GM18511 (cell line): Measurements from ENCODE around the gene TAF10.

ENCODE experiments used
- ATAC-seq: cut with Tn5 transposase; IDR thresholded peaks from one replicate; pipeline ENCODE4 v1.9.1; 2021; ENCODE audit warnings: mild to moderate bottlenecking, moderate library complexity; ENCODE audit not compliant: unreplicated experiment

Gene TAF10

DNA sequence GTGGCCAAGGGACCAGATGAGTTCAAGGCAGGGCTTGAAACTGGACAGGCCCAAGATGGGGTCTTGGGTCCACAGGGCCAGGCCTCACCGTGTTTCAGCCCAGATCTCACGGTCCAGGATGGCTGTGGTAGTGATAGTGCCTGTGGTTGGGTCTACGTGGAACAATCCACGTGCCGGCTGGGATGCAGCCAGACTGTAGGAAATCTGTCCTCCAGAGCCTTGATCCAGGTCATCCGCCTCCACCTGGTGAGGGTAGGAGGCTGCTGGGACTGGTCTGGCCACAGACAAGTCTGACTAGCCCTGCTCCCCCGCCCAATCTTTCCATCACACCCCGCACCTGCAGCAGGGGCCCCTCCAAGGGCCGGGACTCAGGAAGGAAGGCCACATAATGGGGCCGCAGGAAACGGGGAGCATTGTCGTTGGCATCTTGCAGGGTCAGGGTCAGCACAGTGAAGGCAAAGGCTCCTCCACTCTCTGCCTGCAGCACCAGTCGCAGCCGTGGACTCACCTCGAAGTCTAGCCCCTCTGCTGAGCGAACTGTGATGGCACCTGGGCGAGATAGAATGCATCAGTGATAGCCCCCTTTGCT is 13.9 kb upstream of the TAF10 start:
- ATAC-seq = no peak

GRCh38 chr11:6625156-6625831 is 13.3 kb upstream of the TAF10 start:
- no peak for ATAC-seq

- ATAC-seq = no peak
Measured at GRCh38 chr11:6623391-6624363, 11.7 kb upstream of the TAF10 start.

DNA sequence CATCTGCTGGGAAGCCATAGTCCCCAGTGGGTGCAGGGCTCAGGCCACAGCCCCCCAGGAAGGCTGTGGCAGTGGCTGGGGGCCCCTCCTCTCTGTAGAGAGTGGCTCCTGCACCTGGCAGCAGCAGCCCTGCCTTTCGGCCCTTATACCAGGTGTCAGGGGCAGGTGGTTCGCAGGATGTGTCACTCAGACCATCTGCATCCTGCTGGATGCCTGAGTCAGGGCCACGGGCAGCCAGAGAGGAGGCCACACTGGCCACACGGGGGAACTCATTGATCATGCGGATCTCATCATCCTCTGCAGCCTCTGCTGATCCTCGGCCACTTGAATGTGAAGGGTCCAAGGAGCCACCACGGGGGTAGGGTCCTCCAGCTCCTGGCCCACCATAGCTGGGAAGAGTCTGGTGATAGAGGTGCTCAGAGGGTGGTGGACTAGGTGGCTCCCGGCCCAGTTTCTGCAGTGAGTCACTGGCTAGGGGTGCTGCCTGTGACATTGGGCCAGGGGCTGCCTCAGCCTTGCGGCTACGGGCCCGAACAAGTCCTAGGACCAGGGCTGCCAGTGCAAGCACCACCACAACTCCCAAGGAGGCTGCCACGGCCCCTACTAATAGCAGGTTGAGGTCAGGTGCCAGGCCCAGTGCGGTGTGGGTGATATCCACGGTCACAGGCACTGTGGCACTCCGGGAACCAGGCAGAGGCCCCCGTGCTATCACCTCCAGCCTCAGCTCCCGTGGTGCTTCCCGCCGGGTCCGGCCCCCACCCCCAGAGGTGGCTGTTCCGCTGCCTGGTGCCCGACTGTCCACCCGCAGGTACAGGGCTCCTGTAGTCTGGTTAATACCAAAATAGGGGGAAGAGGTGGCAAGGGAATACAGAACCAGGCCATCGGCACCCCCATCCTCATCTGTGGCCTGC is 10.5 kb upstream of the TAF10 start:
- no peak for ATAC-seq

DNA sequence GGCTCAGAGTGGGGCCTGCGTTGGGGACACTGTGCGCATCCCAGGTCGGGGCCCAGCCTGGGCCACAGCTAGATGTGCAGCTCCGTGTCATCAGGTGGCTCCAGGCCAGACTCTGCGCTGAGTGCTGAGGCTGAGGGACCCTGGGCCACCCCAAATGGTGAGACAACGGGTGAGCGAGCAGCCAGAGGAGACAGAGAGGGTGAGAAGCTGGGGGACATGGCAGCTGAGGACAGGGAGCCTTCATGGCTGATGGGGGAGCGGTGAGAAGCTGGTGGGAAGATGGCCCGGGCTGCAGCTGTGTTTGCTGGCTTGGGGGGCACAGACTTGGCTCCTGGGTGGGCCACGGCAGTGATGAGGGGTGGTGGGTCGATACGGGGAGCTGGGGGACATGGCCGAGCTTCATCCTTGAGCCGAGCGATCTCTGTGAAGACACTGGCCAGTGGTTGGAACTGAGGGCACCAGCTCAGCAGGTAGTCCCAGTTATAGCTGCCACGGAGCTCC is 9.7 kb upstream of the TAF10 start:
- ATAC-seq = no peak

GRCh38 chr11:6620636-6621035 is 8.6 kb upstream of the TAF10 start:
- no peak for ATAC-seq

DNA sequence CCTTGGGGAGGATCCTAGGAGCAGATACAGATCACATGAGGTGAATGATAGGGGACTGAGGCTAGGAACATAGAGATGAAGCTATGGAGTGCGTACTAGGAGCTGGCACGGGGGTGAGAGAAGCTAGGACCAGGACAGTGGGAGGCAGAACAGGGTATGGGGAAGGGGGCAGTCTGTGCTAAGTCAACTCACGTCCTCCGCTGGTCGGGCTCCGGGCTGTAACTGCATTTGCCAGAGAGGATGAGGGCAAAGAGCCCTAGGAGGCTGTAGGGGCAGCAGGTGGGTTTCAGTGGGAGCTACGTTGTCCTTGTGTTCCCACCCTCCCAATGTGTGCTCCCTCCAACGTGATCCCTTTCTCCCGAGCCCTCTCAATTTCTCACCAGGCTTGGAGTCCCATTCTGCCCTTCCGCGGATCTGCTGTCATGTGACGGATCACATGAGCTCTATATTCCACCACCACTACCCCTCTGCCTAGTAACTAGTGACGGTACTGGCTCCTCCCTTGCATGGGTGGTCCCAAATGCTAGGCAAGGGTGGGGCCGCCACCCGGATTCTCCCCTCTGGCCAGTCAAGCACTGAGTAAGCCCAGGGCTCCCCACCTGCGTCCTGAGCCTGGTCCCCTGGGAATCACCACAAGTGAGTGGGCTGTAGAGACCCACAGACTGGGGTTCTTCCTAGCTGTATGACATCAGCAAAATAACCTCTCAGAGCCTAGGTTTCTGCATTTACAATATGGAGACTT is 7.2 kb upstream of the TAF10 start, which contains the start of gene TPP1:
Gene TPP1 (minus strand): TSS at position 419 of the 742 bp plus-strand sequence. CDS start 22 bp downstream, at position 397.
- peak; percentile 99 for ATAC-seq

GRCh38 chr11:6618117-6619003 is 6.3 kb upstream of the TAF10 start:
- peak; percentile 24 for ATAC-seq

- no peak for ATAC-seq
Measured at GRCh38 chr11:6617315-6617781, 5.3 kb upstream of the TAF10 start.

DNA sequence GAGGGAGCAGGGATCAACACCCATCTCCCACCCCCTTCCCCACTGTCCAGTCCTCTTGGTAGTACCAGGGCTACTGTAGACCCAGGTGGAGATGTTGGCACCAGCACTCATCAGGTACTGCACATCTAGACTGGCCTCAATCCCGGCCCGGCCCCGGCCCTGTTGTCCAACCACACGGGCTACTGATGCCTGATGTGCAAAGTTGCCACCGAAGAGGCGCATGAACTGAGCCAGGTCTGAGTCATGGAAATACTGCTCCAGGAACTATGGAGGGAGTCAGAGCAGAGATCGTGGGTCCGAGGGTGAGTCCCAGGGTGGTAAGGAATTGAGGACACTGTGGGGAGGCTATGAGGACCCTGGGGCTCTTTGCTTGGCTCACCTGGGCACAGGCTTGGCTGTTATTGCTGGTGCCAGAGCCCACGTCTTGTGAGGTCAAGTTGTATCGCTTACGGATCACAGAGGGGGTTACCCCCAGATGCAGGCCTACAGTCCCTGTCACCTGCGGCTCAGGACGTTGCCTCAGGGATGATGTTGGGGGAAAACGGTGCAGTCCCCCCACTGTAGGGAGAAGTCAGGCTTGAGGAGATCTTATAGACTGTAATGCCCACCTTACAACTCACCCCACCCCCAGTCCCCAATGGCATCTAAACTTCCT is 4.7 kb upstream of the TAF10 start:
- ATAC-seq = no peak

GRCh38 chr11:6615882-6616585 is 4.0 kb upstream of the TAF10 start:
- no peak for ATAC-seq

- no peak for ATAC-seq
Measured at GRCh38 chr11:6615046-6615445, 3.0 kb upstream of the TAF10 start.

DNA sequence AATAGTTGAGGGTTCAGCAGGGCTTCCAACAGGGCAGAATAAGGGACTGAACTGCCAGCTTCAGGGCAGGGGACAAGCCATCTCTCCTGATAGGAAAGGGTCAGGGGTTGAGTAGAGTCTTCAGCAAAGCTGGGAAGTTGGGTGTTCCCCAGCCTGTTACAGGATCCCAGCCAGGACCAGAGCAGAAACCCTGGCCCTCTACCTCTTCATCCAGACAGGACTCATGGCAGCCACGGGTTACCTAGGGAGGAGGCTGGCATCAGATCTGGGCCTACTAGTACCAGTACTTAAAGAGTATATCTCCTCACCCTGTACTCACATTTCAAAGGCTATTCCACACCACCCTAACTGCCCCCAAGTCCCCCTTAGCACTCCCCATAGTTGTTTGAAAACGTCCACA is 2.4 kb upstream of the TAF10 start:
- ATAC-seq = no peak

DNA sequence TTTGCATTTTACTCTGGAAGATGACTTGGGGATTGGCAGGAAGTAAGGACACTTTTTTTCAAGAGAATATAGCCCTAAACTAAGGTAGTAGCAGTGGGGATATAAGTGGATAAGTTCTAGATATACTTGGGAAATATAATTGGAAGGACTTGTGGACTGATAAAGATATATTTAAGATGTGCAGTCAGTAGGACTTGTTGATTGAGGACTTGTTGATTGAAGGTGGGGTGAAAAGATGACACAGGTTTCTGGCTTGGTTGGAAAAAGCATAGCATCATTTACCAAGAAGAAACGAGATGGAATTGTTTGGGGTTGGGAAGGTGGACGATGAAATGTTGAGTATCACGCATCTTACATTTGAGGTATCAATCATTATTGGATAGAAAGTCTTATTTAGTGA is 1.5 kb upstream of the TAF10 start:
- no peak for ATAC-seq

GRCh38 chr11:6611963-6612212 is 128 bp downstream of the TAF10 start:
- no peak for ATAC-seq

DNA sequence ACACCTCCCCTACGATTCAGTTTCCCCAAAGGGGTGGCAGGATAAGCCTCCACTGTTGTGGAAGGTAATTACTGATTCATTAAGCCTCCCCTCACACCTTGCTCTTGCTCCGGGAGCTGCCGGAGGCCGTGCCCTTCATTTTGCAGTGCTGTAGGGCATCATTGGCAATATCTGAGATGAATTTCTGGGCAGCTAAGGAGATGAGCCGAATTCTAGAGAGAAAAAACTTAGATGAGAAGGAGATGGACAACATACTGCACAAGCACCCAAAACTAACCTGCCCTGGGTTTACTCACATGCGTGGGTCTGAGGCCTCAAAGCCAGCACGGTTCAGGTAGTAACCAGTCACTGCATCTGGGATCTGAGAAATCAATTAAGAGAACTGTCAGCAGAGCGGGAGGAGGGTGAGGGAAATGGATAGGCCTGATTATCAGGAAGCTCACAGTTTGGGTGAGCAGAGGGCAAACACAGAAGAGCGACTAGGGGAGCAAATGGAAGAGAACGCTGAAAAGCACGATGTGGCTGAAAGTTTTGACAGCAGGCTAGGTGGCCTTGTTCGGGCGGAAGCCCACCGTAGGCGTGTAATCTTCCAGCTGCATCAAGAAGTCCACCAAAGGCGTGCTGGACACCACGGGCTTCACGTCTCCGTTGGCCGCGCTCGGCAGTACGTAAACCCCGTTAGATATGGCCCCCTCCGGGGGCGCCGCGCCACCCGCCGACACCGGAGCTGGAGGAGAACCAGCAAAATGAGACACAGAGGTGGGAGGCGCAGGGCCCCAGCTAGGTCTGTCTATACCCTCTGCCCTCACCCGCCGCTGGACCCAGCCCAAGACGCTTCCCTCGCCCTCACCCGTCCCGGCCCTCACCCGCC is 689 bp downstream of the TAF10 start:
- peak; percentile 22 for ATAC-seq

DNA sequence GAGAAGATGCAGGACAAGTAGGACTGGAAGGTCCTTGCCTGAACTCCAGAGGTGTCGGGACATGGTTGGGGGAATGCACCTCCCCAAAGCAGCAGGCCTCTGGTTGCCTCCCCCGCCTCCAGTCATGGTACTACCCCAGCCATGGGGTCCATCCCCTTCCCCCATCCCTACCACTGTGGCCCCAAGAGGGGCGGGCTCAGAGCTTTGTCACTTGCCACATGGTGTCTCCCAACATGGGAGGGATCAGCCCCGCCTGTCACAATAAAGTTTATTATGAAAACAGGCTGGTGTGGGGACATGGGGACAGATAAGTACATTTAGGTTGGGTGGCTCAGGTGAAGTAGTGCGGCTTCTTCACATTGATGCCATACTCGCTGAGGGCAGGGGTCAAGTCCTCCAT is 1.4 kb downstream of the TAF10 start:
- no peak for ATAC-seq
